Thyroid gland (tissue), 4 donors: Measurements from ENCODE around the gene SH2D4B. TPM values are rescaled to one million over a fixed set of nuclear protein-coding genes. Genes with fewer than 3 reads are reported as not detected.

Source experiments
- DNase-seq, 2 donors: peaks; one replicate each; pipeline ENCODE4 v3.0.0-alpha.2; 2019
- H3K27ac ChIP-seq, 3 donors: fragments of 200-600 bp; sonication (generic); 1 replicate in 2 of 3; 2 replicates in 1 of 3; pipeline ENCODE4 v1.5.1; 2016 to 2019; ENCODE audit warnings: mild to moderate bottlenecking in 1 of 3, moderate library complexity in 1 of 3
- H3K27me3 ChIP-seq: fragments of 200-600 bp; sonication (generic); one replicate; pipeline ENCODE4 v1.5.1; 2019
- H3K36me3 ChIP-seq, 2 donors: fragments of 200-600 bp; sonication (generic); one replicate each; pipeline ENCODE4 v1.5.1; 2016 to 2019
- H3K4me1 ChIP-seq, 2 donors: fragments of 200-600 bp; sonication (generic); one replicate each; pipeline ENCODE4 v1.5.1; 2017 to 2019
- H3K4me3 ChIP-seq, 3 donors: fragments of 200-600 bp; sonication (generic); replicated peaks in 1 of 3; 1 replicate in 2 of 3; 2 replicates in 1 of 3; pipeline ENCODE4 v1.5.1; 2016; ENCODE audit warnings: mild to moderate bottlenecking in 1 of 3
- H3K9me3 ChIP-seq: fragments of 200-600 bp; sonication (generic); one replicate; pipeline ENCODE4 v1.5.1; 2017
- CTCF ChIP-seq, 6 experiments: fragments of 200-600 bp in 3 of 6; fragments of 450-650 bp in 3 of 6; sonication (generic) in 3 of 6; IDR thresholded peaks; one replicate each; pipeline ENCODE4 v1.5.1; 2016 to 2019; ENCODE audit warnings: antibody characterized with exemption in 6 of 6, mild to moderate bottlenecking in 2 of 6, inconsistent platforms in 1 of 6, moderate library complexity in 1 of 6
- POLR2A ChIP-seq, 2 donors: fragments of 450-650 bp; IDR thresholded peaks; one replicate each; pipeline ENCODE4 v1.6.1; 2017; ENCODE audit warnings: antibody characterized with exemption in 2 of 2, mild to moderate bottlenecking in 2 of 2, moderate library complexity in 1 of 2
- WGBS, 2 donors: methylation state at CpG; one replicate each; pipeline ENCODE4 v1.1.5; 2017; 5-methylcytosine and 5-hydroxymethylcytosine counted together
- intact Hi-C: fragments of 100-400 bp; cut with DNase I; formaldehyde crosslinking; loops from one replicate; pipeline ENCODE4 v1.15.1; 2023
- total RNA-seq, 4 donors: library from RNA; depleted of rRNA; stranded (reverse); fragments of >200 nt; gene quantifications; one replicate each; pipeline ENCODE4 v1.2.3, GENCODE V29; 2016

SH2D4B gene
- total RNA-seq, 4 donors from 2014 or later = 1.1 to 1.6 TPM; not detected in 2

GRCh38 chr10:80614576-80615416, 77.1 kb downstream of the SH2D4B start:
- H3K27me3 ChIP-seq = no peaks in the 10 kb centered on the region
- DNase-seq = no peak
- intact Hi-C loops = no loop called here
- TF ChIP-seq POLR2A (IDR thresholded peaks at IDR 0.05) = no peak
- no peak for TF ChIP-seq CTCF (IDR thresholded peaks at IDR 0.05)
- 79 to 93% methylated on average over 4 of the region's 5 CpGs for WGBS, 2 donors
- H3K27ac ChIP-seq = no peak overlapping the region
- H3K4me3 ChIP-seq = no peak overlapping the region
- H3K36me3 ChIP-seq = no peaks in the 10 kb centered on the region
- H3K9me3 ChIP-seq = no peaks in the 10 kb centered on the region
- peaks cover 24 to 30% of the 10 kb centered on the region in 2 donors for H3K4me1 ChIP-seq

- intact Hi-C loops = no loop called here
- no peaks in the 10 kb centered on the region for H3K9me3 ChIP-seq
- TF ChIP-seq CTCF (IDR thresholded peaks at IDR 0.05) (no peak), POLR2A (IDR thresholded peaks at IDR 0.05) (no peak)
- H3K36me3 ChIP-seq = no peaks in the 10 kb centered on the region
- no peak overlapping the region for H3K4me3 ChIP-seq
- 92 to 98% methylated on average over 3 of the region's 3 CpGs for WGBS, 2 donors
- H3K27ac ChIP-seq = no peak overlapping the region
- H3K4me1 ChIP-seq = peaks cover 6 to 7% of the 10 kb centered on the region in 2 donors
- H3K27me3 ChIP-seq = no peaks in the 10 kb centered on the region
- no peak for DNase-seq
Observed at GRCh38 chr10:80617807-80618206, 80.1 kb downstream of the SH2D4B start.

- Histone ChIP-seq H3K36me3 (no peaks in the 10 kb centered on the region), H3K27me3 (no peaks in the 10 kb centered on the region), H3K4me3 (no peak overlapping the region), H3K9me3 (no peaks in the 10 kb centered on the region), H3K4me1 (no peaks in the 10 kb centered on the region), H3K27ac (no peak overlapping the region)
- no peak for DNase-seq
- no peak for TF ChIP-seq CTCF (IDR thresholded peaks at IDR 0.05)
- TF ChIP-seq POLR2A (IDR thresholded peaks at IDR 0.05) = no peak
- 92 to 93% methylated on average over 5 of the region's 5 CpGs for WGBS, 2 donors
- intact Hi-C loops = no loop called here
Observed at GRCh38 chr10:80619036-80619435, 81.3 kb downstream of the SH2D4B start.

- Histone ChIP-seq H3K36me3 (no peaks in the 10 kb centered on the region), H3K27ac (no peak overlapping the region), H3K9me3 (no peaks in the 10 kb centered on the region), H3K4me1 (no peaks in the 10 kb centered on the region), H3K4me3 (no peak overlapping the region), H3K27me3 (no peaks in the 10 kb centered on the region)
- no peak for DNase-seq
- no peak for TF ChIP-seq CTCF (IDR thresholded peaks at IDR 0.05)
- no peak for TF ChIP-seq POLR2A (IDR thresholded peaks at IDR 0.05)
- intact Hi-C loops = no loop called here
- 84 to 87% methylated on average over 3 of the region's 3 CpGs for WGBS, 2 donors
Observed at GRCh38 chr10:80622153-80622552, 84.5 kb downstream of the SH2D4B start.

GRCh38 chr10:80630324-80630723, 92.6 kb downstream of the SH2D4B start:
- 90% methylated on average over 1 of the region's 1 CpG; no CpG with 5 or more reads in 1 of the 2 donors for WGBS, 2 donors
- H3K27ac ChIP-seq = no peak overlapping the region
- no peak for DNase-seq
- H3K27me3 ChIP-seq = no peaks in the 10 kb centered on the region
- intact Hi-C loops = no loop called here
- no peak overlapping the region for H3K4me3 ChIP-seq
- H3K4me1 ChIP-seq = no peaks in the 10 kb centered on the region
- no peaks in the 10 kb centered on the region for H3K9me3 ChIP-seq
- TF ChIP-seq POLR2A (IDR thresholded peaks at IDR 0.05) (no peak), CTCF (IDR thresholded peaks at IDR 0.05) (no peak)
- H3K36me3 ChIP-seq = no peaks in the 10 kb centered on the region
